Inflammatory macrophage treated with lipopolysaccharide for 1 hour (primary cell): Measurements from ENCODE around the gene SLC45A1.
"Not testable (repeated sequence)": the region's sequence is repeated elsewhere in the genome, so short reads cannot be mapped to it uniquely, and the experiment has no call there.

ENCODE experiments used
- DNase-seq, 2 donors: peaks; one replicate each; pipeline ENCODE4 v3.0.0-alpha.2; 2020 to 2022

SLC45A1 gene

GRCh38 chr1:8317647-8318381 lies at the start of gene SLC45A1:
TSS of gene SLC45A1 (plus strand) at chr1:8318114. CDS start at chr1:8324330, 6,216 bp downstream.
- peak; percentile 55 to 68 for DNase-seq

GRCh38 chr1:8273036-8273435 lies 44.9 kb upstream of the SLC45A1 start:
- no peak for DNase-seq

GRCh38 chr1:8274352-8274751 lies 43.6 kb upstream of the SLC45A1 start:
- no peak for DNase-seq

GRCh38 chr1:8276173-8276914 lies 41.6 kb upstream of the SLC45A1 start:
- DNase-seq, result no peak

- DNase-seq, result no peak
Observed at GRCh38 chr1:8276932-8277331, 41.0 kb upstream of the SLC45A1 start.

DNA sequence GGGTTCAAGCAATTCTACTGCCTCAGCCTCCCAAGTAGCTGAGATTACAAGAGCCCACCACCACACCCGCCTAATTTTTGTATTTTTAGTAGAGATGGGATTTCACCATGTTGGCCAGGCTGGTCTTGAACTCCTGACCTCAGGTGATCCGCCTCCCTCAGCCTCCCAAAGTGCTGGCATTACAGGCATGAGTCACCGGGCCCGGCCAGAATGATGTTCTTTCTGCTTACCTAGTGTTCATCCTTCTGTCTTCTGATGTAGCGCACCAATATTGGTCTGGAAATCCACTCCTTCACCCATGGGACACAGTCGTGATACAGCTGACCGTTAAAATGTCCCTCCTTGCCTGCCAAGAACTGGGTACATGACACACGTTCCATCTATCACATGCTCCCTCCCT lies 39.2 kb upstream of the SLC45A1 start:
- DNase-seq, result not testable (repeated sequence)

- peak; percentile 39 to 42 for DNase-seq
Observed at GRCh38 chr1:8281843-8282509, 35.9 kb upstream of the SLC45A1 start.

GRCh38 chr1:8283058-8283884 lies 34.6 kb upstream of the SLC45A1 start:
- peak; percentile 76 to 80 for DNase-seq

DNA sequence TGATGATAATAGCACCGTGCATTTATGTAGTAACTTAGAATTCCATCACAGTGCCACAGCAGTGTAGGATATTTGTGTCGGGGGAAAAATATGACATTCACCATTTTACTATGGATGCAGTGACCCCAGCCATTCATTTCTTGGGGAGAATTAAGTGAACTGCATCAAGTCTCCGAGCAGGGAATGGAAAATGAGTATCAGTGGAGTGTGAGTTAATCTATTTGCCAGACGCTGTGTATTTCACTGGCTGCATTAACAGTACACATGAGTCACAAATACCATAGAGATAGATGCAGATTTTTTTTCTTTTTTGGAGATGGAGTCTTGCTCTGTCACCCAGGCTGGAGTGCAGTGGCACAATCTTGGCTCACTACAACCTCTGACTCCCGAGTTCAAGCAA lies 33.8 kb upstream of the SLC45A1 start:
- DNase-seq, result no peak

DNA sequence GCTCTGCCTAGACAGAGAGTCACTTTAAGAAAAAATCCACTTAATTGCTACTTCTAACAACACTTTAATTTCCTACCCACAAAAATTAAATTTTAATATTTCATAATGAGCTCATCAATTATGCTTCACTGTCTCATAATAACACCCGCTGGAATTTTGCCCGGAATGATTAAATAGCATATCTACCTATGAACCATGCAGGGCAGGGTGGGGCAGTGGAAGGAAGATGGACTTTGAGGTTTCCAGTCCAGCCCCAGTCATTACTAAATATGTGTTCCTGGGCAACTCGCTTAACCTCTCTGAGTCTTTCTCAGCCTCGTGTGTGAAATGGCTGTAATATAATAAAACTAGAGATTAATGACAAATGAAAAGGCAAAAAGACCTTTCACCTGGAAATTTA lies 32.8 kb upstream of the SLC45A1 start:
- no peak for DNase-seq

- DNase-seq, result no peak
Observed at GRCh38 chr1:8285965-8286364, 31.9 kb upstream of the SLC45A1 start.

DNA sequence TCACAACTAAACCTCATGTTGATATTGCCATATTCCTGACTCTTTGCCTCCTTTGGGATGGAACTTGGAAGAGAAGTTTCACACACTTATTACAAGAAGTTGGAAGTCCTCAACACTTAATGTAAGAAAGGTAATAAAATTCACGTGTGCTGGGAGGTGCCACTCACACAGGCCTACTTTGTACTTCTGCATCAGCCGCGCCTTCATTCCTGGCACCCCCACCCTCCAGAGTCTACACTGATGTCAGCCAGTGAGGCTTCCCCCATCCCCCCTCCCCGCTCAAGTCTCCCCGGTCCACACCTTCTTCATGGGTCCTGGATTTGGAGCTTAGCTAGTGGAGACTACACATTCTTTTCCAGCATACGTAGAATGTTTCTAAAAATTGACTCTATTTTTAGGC lies 24.8 kb upstream of the SLC45A1 start:
- DNase-seq, result no peak

DNA sequence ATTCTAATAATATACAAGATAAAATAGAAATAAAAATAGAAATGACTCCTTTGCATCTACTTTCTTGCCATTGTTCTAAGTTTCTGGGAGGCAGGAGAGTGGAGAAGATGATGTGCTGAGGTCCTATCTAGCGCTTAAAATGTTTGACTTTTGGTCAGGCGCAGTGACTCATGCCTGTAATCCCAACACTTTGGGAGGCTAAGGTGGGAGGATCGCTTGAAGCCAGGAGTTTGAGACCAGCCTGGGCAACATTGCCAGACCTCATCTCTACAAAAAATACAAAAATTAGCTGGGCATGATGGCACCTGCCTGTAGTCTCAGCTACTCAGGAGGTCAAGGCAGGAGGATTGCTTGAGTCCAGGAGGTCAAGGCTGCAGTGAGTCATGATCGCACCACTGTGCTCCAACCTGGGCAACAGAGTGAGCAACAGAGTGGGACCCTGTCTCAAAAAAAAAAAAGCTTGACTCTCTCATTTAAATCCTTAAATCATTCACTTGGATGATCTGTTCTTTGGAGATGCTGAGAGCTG lies 24.2 kb upstream of the SLC45A1 start:
- no peak for DNase-seq

- no peak for DNase-seq
Observed at GRCh38 chr1:8294170-8294697, 23.7 kb upstream of the SLC45A1 start.

GRCh38 chr1:8297245-8297644 lies 20.7 kb upstream of the SLC45A1 start:
- DNase-seq, result no peak

GRCh38 chr1:8299963-8300362 lies 18.0 kb upstream of the SLC45A1 start:
- no peak for DNase-seq

DNA sequence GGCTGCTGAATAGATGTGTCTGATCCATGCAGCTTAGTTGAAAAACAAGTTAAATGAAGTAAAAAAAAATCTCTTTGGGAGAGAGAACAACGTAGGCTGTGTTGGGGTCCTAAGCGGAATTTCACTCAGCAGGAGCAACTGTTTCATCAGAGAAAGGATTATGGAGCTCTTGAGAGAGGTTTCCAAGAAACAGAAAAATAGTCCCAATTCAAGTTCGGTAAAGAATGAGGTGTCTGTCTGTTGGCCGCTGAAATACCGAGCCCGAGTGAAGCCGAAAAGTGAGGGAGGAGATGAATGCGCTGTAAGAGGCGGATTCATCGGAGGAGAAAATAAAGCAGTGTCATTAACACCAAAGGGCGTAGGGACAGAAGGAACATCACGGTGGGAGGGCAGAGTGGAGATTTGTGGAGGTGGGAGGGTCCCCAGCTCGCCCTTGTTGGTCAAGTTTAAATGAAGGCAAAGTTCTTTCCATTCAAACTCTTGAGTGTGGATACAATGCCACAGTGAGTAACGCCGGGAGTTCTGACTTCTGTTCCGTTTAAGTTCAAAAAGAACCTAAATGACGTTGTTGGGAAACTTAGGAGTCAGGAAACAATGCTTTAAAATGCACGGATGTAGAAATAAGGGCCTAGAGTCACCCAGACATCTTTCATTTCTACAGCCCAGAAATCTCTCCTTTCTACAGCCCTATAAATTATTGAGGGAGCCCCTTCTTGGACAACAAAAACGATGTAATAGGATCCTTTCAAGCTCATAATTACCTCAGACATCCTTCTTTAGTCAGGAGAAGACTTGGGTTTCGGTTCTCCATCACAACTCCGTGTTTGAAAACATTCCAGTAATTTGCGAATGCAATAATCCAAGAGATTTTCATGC lies 15.6 kb upstream of the SLC45A1 start:
- DNase-seq, result no peak

- DNase-seq, result no peak
Observed at GRCh38 chr1:8303141-8303540, 14.8 kb upstream of the SLC45A1 start.

DNA sequence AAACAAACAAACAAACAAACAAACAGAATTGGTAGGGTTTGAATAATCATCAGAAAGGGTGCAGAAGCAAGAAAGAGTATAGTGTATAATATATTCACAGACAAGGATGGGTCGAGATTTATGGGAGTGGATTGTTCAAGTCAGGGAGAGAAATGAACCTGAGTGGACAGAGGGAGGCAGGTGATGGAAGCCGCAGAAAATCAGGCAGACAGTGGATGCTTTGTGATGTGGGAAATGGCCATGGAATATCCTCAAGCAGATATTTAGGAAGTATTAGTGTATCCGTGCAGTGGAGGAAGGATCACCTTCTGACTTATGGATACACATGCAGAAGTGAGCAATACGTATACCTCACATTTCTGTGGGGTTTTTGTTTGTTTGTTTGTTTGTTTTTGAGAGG lies 14.0 kb upstream of the SLC45A1 start:
- DNase-seq, result no peak

- DNase-seq, result peak; percentile 24 to 51
Observed at GRCh38 chr1:8307628-8308027, 10.3 kb upstream of the SLC45A1 start.

DNA sequence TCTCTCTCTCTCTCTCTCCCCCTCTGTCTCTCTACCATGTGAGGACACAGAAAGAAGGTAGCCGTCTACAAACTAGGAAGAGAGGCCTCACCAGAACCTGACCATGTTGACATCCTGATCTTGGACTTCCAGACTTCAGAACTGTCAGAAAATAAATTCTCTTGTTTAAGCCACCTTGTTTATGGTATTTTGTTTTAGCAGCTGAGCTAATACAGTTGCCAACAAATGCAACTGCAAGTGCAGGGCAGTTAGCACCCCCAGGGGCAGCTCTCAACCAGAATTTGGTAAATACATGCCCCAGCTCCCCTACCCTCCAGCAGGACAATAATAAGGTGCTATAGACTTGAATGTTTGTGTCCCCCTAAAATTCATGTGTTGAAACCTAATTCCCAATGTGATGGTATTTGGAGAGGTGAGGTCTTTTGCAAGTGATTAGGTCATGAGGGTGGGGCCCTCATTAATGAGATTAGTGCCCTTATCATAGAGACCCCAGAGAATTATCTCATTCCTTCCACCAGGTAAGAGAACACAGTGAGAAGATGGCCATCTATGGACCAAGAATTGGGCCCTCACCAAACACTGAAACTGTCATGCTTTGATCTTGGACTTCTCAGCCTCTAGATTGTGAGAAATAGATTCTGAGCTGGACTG lies 6.7 kb upstream of the SLC45A1 start:
- DNase-seq, result no peak
